ENCODE results near the gene CD84.

DNA sequence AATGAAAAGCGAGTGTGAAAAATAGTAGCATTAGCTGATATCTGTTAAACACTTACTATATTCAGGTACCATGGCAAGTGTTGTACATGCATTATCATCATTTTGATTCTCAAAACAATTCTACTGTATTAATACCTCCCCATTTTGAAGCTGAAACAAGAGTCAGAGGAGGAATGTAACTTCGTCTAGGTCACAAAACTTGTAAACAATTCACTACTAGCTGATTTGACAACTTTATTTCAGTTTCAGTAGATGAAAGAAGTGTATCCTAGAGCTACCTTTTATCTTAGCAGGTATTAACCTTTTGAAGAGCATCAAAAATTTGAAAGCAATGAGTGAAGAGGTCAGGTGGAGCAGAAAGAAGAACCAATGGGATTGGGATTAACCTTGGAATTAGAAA, 1.6 kb downstream of the CD84 start:
- TF ChIP-seq, protein P1, sequence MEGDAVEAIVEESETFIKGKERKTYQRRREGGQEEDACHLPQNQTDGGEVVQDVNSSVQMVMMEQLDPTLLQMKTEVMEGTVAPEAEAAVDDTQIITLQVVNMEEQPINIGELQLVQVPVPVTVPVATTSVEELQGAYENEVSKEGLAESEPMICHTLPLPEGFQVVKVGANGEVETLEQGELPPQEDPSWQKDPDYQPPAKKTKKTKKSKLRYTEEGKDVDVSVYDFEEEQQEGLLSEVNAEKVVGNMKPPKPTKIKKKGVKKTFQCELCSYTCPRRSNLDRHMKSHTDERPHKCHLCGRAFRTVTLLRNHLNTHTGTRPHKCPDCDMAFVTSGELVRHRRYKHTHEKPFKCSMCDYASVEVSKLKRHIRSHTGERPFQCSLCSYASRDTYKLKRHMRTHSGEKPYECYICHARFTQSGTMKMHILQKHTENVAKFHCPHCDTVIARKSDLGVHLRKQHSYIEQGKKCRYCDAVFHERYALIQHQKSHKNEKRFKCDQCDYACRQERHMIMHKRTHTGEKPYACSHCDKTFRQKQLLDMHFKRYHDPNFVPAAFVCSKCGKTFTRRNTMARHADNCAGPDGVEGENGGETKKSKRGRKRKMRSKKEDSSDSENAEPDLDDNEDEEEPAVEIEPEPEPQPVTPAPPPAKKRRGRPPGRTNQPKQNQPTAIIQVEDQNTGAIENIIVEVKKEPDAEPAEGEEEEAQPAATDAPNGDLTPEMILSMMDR (IDR thresholded peaks at IDR 0.05): no peak
- TF ChIP-seq POLR2A (IDR thresholded peaks at IDR 0.05): no peak
